Osteoblast (primary cell): ENCODE results near the gene CIP2A. TPM values are rescaled to one million over a fixed set of nuclear protein-coding genes. Genes with fewer than 3 reads are reported as not detected.

ENCODE experiments used
- DNase-seq: peaks from one replicate; pipeline ENCODE4 v3.0.0; 2011; ENCODE audit warnings: low spot score, mixed read lengths; ENCODE audit not compliant: insufficient read length; ENCODE audit errors: missing footprints
- H2AFZ ChIP-seq: 2 replicates; pipeline ENCODE4 v1.6.0; 2011; ENCODE audit warnings: mild to moderate bottlenecking, low read length
- H3K27ac ChIP-seq: 2 replicates; pipeline ENCODE4 v1.5.1; 2011; ENCODE audit warnings: mild to moderate bottlenecking, low read depth, low read length, moderate library complexity
- H3K27me3 ChIP-seq: 2 replicates; pipeline ENCODE4 v1.6.0; 2012; ENCODE audit warnings: mild to moderate bottlenecking, control low read depth, inconsistent platforms, low read length, moderate library complexity; ENCODE audit not compliant: insufficient read depth
- H3K36me3 ChIP-seq: 2 replicates; pipeline ENCODE4 v1.5.1; 2011; ENCODE audit warnings: mild to moderate bottlenecking, low read length, control low read depth, moderate library complexity; ENCODE audit not compliant: insufficient read depth
- H3K4me1 ChIP-seq: 2 replicates; pipeline ENCODE4 v1.5.1; 2011; ENCODE audit warnings: mild to moderate bottlenecking, low read length, control low read depth, moderate library complexity; ENCODE audit not compliant: insufficient read depth
- H3K4me2 ChIP-seq: 2 replicates; pipeline ENCODE4 v1.6.0; 2011; ENCODE audit warnings: mild to moderate bottlenecking, low read length; ENCODE audit not compliant: insufficient read depth
- H3K4me3 ChIP-seq: fragments of 200-600 bp; sonication (generic); 3 replicates; pipeline ENCODE4 v1.5.1; 2012; ENCODE audit warnings: mild to moderate bottlenecking, low read length, inconsistent platforms; ENCODE audit not compliant: insufficient read depth
- H3K79me2 ChIP-seq: 2 replicates; pipeline ENCODE4 v1.6.0; 2012; ENCODE audit warnings: mild to moderate bottlenecking, low read length, control low read depth, inconsistent platforms; ENCODE audit not compliant: insufficient read depth
- H3K9me3 ChIP-seq: 2 replicates; pipeline ENCODE4 v1.5.1; 2011; ENCODE audit warnings: low read depth, low read length, control low read depth
- H4K20me1 ChIP-seq: 2 replicates; pipeline ENCODE4 v1.6.0; 2012; ENCODE audit warnings: mild to moderate bottlenecking, low read length, control low read depth; ENCODE audit not compliant: insufficient read depth
- total RNA-seq: library from RNA; depleted of rRNA; stranded (reverse); fragments of >200 nt; gene quantifications from 2 replicates; pipeline ENCODE4 v1.2.3, GENCODE V29; 2012
- TF ChIP-seq, protein P1 (sequence below): IDR thresholded peaks from 2 replicates; pipeline ENCODE4 v1.5.1; 2011; ENCODE audit warnings: mild to moderate bottlenecking, low read depth, low read length, moderate library complexity; ENCODE audit errors: extremely low read depth

The CIP2A gene
- total RNA-seq, 1 donor, result 6.9 TPM

DNA sequence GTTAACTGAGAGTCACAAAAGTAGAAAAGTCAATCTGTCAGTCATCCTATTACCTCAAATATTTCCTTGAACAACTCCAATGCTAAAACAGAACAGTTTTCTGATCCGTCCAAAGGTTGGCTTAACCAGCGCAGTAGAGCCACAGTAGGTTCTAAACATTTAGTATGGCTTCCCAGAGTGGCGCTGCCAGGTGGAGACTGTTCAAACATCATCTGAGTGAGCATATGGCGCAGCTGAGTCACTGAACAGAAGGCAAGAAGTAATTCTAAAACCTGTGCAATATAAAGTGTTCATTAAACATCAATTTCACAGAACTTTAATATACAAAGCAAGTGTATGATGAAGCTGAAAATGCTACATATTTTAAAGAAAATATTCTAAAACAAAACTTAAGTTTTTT, 19.9 kb downstream of the CIP2A start:
- H3K79me2 ChIP-seq, result no peaks in the 10 kb centered on the region
- no peak overlapping the region for H2AFZ ChIP-seq
- H3K27ac ChIP-seq, result no peak overlapping the region
- no peaks in the 10 kb centered on the region for H4K20me1 ChIP-seq
- peaks cover 7% of the 10 kb centered on the region for H3K36me3 ChIP-seq
- DNase-seq, result no peak
- TF ChIP-seq, protein P1, sequence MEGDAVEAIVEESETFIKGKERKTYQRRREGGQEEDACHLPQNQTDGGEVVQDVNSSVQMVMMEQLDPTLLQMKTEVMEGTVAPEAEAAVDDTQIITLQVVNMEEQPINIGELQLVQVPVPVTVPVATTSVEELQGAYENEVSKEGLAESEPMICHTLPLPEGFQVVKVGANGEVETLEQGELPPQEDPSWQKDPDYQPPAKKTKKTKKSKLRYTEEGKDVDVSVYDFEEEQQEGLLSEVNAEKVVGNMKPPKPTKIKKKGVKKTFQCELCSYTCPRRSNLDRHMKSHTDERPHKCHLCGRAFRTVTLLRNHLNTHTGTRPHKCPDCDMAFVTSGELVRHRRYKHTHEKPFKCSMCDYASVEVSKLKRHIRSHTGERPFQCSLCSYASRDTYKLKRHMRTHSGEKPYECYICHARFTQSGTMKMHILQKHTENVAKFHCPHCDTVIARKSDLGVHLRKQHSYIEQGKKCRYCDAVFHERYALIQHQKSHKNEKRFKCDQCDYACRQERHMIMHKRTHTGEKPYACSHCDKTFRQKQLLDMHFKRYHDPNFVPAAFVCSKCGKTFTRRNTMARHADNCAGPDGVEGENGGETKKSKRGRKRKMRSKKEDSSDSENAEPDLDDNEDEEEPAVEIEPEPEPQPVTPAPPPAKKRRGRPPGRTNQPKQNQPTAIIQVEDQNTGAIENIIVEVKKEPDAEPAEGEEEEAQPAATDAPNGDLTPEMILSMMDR, result no peak
- H3K9me3 ChIP-seq, result no peaks in the 10 kb centered on the region
- no peak overlapping the region for H3K4me2 ChIP-seq
- no peaks in the 10 kb centered on the region for H3K27me3 ChIP-seq
- H3K4me1 ChIP-seq, result peaks cover 10% of the 10 kb centered on the region
- H3K4me3 ChIP-seq, result no peak overlapping the region

DNA sequence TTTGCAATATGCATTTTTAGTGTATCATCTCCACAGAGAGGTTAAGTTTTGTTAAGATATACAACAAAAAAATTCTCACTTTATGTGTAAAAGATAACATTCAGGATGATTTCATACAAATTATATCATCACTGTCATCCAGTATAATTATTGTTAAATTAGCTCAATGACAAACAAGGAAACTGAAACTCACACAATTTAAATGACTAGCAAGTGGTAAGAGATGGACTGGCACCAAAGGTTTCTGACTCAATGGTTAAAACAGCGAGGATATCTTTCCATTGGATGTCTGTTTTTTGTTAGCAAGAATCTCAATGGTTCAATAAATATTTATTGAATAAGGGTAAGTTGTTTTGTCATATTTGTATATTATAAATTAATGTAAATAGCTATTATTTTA, 22.6 kb downstream of the CIP2A start:
- no peak for DNase-seq
- Histone ChIP-seq H3K4me3 (no peak overlapping the region), H3K36me3 (peaks cover 6% of the 10 kb centered on the region), H3K79me2 (no peaks in the 10 kb centered on the region), H3K4me2 (no peak overlapping the region), H3K27me3 (no peaks in the 10 kb centered on the region), H3K9me3 (no peaks in the 10 kb centered on the region), H3K27ac (no peak overlapping the region), H4K20me1 (no peaks in the 10 kb centered on the region), H3K4me1 (peaks cover 14% of the 10 kb centered on the region), H2AFZ (no peak overlapping the region)
- TF ChIP-seq, protein P1, result no peak

DNA sequence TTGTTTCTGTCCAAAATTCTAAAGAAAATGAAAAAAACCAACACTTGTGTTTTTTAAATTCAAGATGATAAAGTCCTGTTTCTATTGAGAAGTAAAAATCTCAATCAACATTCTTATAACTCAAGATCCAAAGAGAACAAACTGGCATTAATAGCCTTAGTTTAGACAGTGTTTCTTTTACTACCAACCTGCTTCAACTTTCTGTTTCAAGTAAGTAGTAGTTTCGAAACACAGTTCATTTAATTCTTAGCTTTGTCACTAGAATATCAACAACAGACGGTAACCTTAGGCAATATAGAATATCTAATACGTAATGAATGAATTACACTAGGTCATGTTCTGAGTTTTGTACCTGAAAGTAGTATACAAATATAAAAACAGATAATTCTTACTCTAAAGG, 23.7 kb downstream of the CIP2A start:
- no peak for DNase-seq
- Histone ChIP-seq H3K27me3 (no peaks in the 10 kb centered on the region), H3K79me2 (no peaks in the 10 kb centered on the region), H3K4me3 (no peak overlapping the region), H3K4me2 (peak overlapping the region; percentile 14), H4K20me1 (no peaks in the 10 kb centered on the region), H3K9me3 (no peaks in the 10 kb centered on the region), H3K27ac (peak overlapping the region; percentile 21), H3K36me3 (peaks cover 11% of the 10 kb centered on the region), H2AFZ (peak overlapping the region; percentile 25), H3K4me1 (peaks cover 14% of the 10 kb centered on the region)
- TF ChIP-seq, protein P1, result no peak

DNA sequence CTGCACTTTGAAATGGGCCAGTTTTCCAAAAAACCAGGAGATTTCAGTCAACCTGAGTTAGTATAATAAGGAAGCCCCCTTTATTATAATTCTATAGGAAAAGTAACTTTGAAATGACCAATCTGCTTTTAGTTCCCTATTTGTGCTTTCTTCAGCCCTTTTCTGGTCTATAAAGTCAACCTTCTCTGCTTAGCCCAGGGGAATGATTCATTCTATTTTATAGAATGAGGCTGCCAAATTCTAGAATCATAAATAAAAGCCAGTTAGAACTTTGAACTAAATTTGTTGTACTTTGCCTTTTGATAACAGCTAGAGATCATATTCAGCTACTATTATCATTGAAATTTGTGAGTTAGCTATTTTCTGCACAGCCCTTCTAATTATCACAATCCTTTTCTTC, 24.7 kb downstream of the CIP2A start:
- peaks cover 14% of the 10 kb centered on the region for H3K4me1 ChIP-seq
- H3K27me3 ChIP-seq, result no peaks in the 10 kb centered on the region
- no peaks in the 10 kb centered on the region for H3K79me2 ChIP-seq
- H3K9me3 ChIP-seq, result no peaks in the 10 kb centered on the region
- H3K36me3 ChIP-seq, result peaks cover 10% of the 10 kb centered on the region
- no peak for DNase-seq
- no peak overlapping the region for H3K4me3 ChIP-seq
- H3K27ac ChIP-seq, result peak overlapping the region; percentile 21
- no peak overlapping the region for H2AFZ ChIP-seq
- TF ChIP-seq, protein P1, result no peak
- H4K20me1 ChIP-seq, result no peaks in the 10 kb centered on the region
- peak overlapping the region; percentile 19 for H3K4me2 ChIP-seq
